HG02943 (cell line): ENCODE data around the gene GOLT1B.

Experiments used
- ATAC-seq: cut with Tn5 transposase; IDR thresholded peaks from one replicate; pipeline ENCODE4 v1.9.1; 2021; ENCODE audit warnings: mild to moderate bottlenecking, low read depth, moderate library complexity; ENCODE audit not compliant: unreplicated experiment

GOLT1B gene

GRCh38 chr12:21521541-21521940, 20.0 kb downstream of the GOLT1B start:
- ATAC-seq: no peak

- no peak for ATAC-seq
Measured at GRCh38 chr12:21523148-21523547, 21.6 kb downstream of the GOLT1B start.

GRCh38 chr12:21526053-21526452, 24.5 kb downstream of the GOLT1B start, which contains the start of gene SPX:
TSS of gene SPX (plus strand) at chr12:21526296. CDS start at chr12:21526473, 177 bp downstream.
- ATAC-seq: no peak

GRCh38 chr12:21526721-21527345, 25.2 kb downstream of the GOLT1B start:
- ATAC-seq: no peak

- peak; percentile 96 for ATAC-seq
Measured at GRCh38 chr12:21527451-21528180, 26.0 kb downstream of the GOLT1B start.

GRCh38 chr12:21528953-21529352, 27.4 kb downstream of the GOLT1B start:
- no peak for ATAC-seq

GRCh38 chr12:21529456-21529855, 27.9 kb downstream of the GOLT1B start:
- ATAC-seq: no peak

- ATAC-seq: no peak
Measured at GRCh38 chr12:21538061-21538653, 36.6 kb downstream of the GOLT1B start.

- no peak for ATAC-seq
Measured at GRCh38 chr12:21539797-21540196, 38.2 kb downstream of the GOLT1B start.

- no peak for ATAC-seq
Measured at GRCh38 chr12:21541773-21542172, 40.2 kb downstream of the GOLT1B start.

- ATAC-seq: no peak
Measured at GRCh38 chr12:21542403-21542802, 40.8 kb downstream of the GOLT1B start.

- ATAC-seq: no peak
Measured at GRCh38 chr12:21543151-21543550, 41.6 kb downstream of the GOLT1B start.

GRCh38 chr12:21545557-21545956, 44.0 kb downstream of the GOLT1B start:
- ATAC-seq: no peak

GRCh38 chr12:21546716-21547115, 45.1 kb downstream of the GOLT1B start:
- no peak for ATAC-seq

GRCh38 chr12:21547437-21547836, 45.8 kb downstream of the GOLT1B start:
- no peak for ATAC-seq

GRCh38 chr12:21551841-21552465, 50.4 kb downstream of the GOLT1B start:
- no peak for ATAC-seq

- ATAC-seq: no peak
Measured at GRCh38 chr12:21552635-21553328, 51.2 kb downstream of the GOLT1B start.

GRCh38 chr12:21553329-21553675, 51.7 kb downstream of the GOLT1B start:
- ATAC-seq: no peak

GRCh38 chr12:21558100-21558679, 56.6 kb downstream of the GOLT1B start:
- ATAC-seq: no peak

- ATAC-seq: no peak
Measured at GRCh38 chr12:21559855-21560569, 58.4 kb downstream of the GOLT1B start.
